Measurements from ENCODE around the gene EFCAB7.

EFCAB7 gene

DNA sequence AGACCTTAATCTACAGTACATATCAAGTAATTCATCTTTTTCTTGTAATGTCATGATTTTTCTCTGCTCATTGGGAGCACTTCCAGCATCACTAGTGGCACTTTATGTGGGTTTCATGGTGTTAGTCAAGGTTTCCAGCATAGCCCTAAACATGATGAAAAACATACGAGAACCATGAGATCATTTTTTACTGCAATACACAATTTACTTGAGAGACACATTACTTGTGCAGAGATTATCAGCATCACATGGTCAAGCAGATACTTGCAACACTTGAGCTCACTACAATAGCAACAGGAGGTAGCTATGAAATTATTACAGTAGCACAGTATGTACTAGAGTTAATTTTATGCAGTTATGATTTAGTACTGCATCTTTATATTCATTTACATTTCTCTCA is 36.7 kb upstream of the EFCAB7 start:
- H3K79me2 ChIP-seq (ENCODE audit: insufficient read depth, low read length) = no peaks in the 10 kb centered on the region
- no peak overlapping the region for H3K4me2 ChIP-seq (ENCODE audit: low read depth, low read length, poor library complexity, severe bottlenecking)
- H3K36me3 ChIP-seq (ENCODE audit: low read length) = peaks cover 7% of the 10 kb centered on the region; the same call in 1 of the 2 replicates
- no peak for TF ChIP-seq EZH2phosphoT487 (conservative IDR thresholded peaks at IDR 0.05; ENCODE audit: low read length)
- TF ChIP-seq, protein P1, sequence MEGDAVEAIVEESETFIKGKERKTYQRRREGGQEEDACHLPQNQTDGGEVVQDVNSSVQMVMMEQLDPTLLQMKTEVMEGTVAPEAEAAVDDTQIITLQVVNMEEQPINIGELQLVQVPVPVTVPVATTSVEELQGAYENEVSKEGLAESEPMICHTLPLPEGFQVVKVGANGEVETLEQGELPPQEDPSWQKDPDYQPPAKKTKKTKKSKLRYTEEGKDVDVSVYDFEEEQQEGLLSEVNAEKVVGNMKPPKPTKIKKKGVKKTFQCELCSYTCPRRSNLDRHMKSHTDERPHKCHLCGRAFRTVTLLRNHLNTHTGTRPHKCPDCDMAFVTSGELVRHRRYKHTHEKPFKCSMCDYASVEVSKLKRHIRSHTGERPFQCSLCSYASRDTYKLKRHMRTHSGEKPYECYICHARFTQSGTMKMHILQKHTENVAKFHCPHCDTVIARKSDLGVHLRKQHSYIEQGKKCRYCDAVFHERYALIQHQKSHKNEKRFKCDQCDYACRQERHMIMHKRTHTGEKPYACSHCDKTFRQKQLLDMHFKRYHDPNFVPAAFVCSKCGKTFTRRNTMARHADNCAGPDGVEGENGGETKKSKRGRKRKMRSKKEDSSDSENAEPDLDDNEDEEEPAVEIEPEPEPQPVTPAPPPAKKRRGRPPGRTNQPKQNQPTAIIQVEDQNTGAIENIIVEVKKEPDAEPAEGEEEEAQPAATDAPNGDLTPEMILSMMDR (IDR thresholded peaks at IDR 0.05; ENCODE audit: insufficient read depth, low read length, poor library complexity, severe bottlenecking) = no peak
- H3F3A ChIP-seq (ENCODE audit: insufficient read depth) = 0 out of 2 replicates have a peak, but pooled peaks cover 3% of the 10 kb centered on the region
- H3K27ac ChIP-seq (ENCODE audit: low read depth, low read length) = no peak overlapping the region
- H3K9me2 ChIP-seq (replicated peaks; ENCODE audit: insufficient read depth, low read length) = no peaks in the 10 kb centered on the region
- H3K4me3 ChIP-seq (ENCODE audit: insufficient read depth, low read length, poor library complexity, severe bottlenecking) = no peak overlapping the region
- no peaks in the 10 kb centered on the region for H4K20me1 ChIP-seq (ENCODE audit: low read depth, low read length)
- no peak overlapping the region for H3K9ac ChIP-seq (ENCODE audit: low read length)
- no peak overlapping the region for H2AFZ ChIP-seq (ENCODE audit: low read depth, low read length, severe bottlenecking)
- H3K9me3 ChIP-seq (ENCODE audit: insufficient read depth, low read length) = no peaks in the 10 kb centered on the region
- H3K27me3 ChIP-seq (ENCODE audit: low read length) = no peaks in the 10 kb centered on the region

DNA sequence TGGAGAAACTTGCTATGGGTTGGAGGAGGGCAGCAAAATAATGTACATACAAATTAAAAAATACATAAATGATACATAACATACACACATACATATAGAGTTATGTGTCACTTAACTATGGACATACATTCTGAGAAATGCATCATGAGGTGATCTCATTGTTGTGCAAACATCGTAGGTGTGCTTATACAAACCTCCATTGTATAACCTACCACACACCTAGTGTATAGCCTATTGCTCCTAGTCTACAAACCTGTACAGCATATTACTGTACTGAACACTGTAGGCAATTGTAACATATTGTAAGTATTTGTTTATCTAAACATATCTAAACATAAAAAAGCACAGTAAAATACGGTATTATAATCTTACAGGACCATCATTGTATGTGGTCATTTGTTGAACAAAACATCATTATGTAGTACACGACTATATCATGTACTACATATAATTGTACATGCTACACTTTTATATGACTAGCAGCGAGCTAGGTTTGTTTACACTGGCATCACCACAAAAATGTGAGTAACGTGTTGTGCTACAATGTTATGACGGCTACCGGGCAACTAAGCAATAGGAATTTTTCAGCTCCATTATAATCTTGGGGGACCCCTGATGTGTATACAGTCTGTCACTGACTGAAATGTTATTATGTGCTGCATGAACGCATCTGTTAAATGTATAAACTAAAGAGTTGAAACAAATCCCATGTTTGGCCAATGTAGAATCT is 35.8 kb upstream of the EFCAB7 start:
- Histone ChIP-seq H3K27ac (ENCODE audit: low read depth, low read length) (no peak overlapping the region), H3K9ac (ENCODE audit: low read length) (no peak overlapping the region), H2AFZ (ENCODE audit: low read depth, low read length, severe bottlenecking) (no peak overlapping the region), H3F3A (ENCODE audit: insufficient read depth) (0 out of 2 replicates have a peak, but pooled peaks cover 3% of the 10 kb centered on the region), H3K36me3 (ENCODE audit: low read length) (peaks cover 7% of the 10 kb centered on the region; the same call in 1 of the 2 replicates), H4K20me1 (ENCODE audit: low read depth, low read length) (no peaks in the 10 kb centered on the region), H3K4me3 (ENCODE audit: insufficient read depth, low read length, poor library complexity, severe bottlenecking) (no peak overlapping the region), H3K79me2 (ENCODE audit: insufficient read depth, low read length) (no peaks in the 10 kb centered on the region), H3K9me2 (replicated peaks; ENCODE audit: insufficient read depth, low read length) (no peaks in the 10 kb centered on the region), H3K27me3 (ENCODE audit: low read length) (no peaks in the 10 kb centered on the region), H3K9me3 (ENCODE audit: insufficient read depth, low read length) (no peaks in the 10 kb centered on the region), H3K4me2 (ENCODE audit: low read depth, low read length, poor library complexity, severe bottlenecking) (no peak overlapping the region)
- TF ChIP-seq, protein P1 (IDR thresholded peaks at IDR 0.05; ENCODE audit: insufficient read depth, low read length, poor library complexity, severe bottlenecking) = no peak
- TF ChIP-seq EZH2phosphoT487 (conservative IDR thresholded peaks at IDR 0.05; ENCODE audit: low read length) = no peak

DNA sequence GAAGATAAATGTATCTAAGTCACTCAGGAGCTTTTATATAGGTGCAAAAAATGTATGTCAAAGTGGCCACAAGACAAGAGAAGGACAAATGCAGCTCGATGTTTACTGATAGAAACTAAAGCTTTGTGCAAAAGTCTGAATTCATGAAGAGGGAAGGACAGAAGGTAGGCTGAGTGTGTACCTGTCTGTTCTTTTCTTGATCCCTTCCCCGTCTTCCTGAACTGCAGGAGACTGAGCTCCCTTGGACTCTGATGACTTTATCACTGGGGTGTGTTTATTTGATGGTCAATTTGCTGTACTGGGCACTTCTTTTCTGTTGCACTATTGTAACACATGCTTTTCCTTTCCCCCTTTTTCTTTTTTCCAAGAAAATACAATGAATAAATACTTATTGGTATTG is 25.7 kb upstream of the EFCAB7 start:
- no peak overlapping the region for H3K9ac ChIP-seq (ENCODE audit: low read length)
- H3F3A ChIP-seq (ENCODE audit: insufficient read depth) = 0 out of 2 replicates have a peak, but pooled peaks cover 8% of the 10 kb centered on the region
- no peaks in the 10 kb centered on the region for H3K9me3 ChIP-seq (ENCODE audit: insufficient read depth, low read length)

More for the DNA sequence above, 25.7 kb upstream of the EFCAB7 start:
- H2AFZ ChIP-seq (ENCODE audit: low read depth, low read length, severe bottlenecking) = no peak overlapping the region
- H4K20me1 ChIP-seq (ENCODE audit: low read depth, low read length) = no peaks in the 10 kb centered on the region
- H3K27me3 ChIP-seq (ENCODE audit: low read length) = no peaks in the 10 kb centered on the region
- H3K79me2 ChIP-seq (ENCODE audit: insufficient read depth, low read length) = peaks cover 31% of the 10 kb centered on the region
- no peaks in the 10 kb centered on the region for H3K9me2 ChIP-seq (replicated peaks; ENCODE audit: insufficient read depth, low read length)
- TF ChIP-seq EZH2phosphoT487 (conservative IDR thresholded peaks at IDR 0.05; ENCODE audit: low read length) = no peak
- TF ChIP-seq, protein P1 (IDR thresholded peaks at IDR 0.05; ENCODE audit: insufficient read depth, low read length, poor library complexity, severe bottlenecking) = no peak
- no peak overlapping the region for H3K4me3 ChIP-seq (ENCODE audit: insufficient read depth, low read length, poor library complexity, severe bottlenecking)
- H3K27ac ChIP-seq (ENCODE audit: low read depth, low read length) = no peak overlapping the region
- 0 out of 2 replicates have a peak, but pooled peaks cover 4% of the 10 kb centered on the region for H3K36me3 ChIP-seq (ENCODE audit: low read length)
- H3K4me2 ChIP-seq (ENCODE audit: low read depth, low read length, poor library complexity, severe bottlenecking) = no peak overlapping the region
